ENCODE data around the gene CRYBG2.
A peak's percentile ranks its signal among the peaks of the same experiment; 100 is the strongest.

DNA sequence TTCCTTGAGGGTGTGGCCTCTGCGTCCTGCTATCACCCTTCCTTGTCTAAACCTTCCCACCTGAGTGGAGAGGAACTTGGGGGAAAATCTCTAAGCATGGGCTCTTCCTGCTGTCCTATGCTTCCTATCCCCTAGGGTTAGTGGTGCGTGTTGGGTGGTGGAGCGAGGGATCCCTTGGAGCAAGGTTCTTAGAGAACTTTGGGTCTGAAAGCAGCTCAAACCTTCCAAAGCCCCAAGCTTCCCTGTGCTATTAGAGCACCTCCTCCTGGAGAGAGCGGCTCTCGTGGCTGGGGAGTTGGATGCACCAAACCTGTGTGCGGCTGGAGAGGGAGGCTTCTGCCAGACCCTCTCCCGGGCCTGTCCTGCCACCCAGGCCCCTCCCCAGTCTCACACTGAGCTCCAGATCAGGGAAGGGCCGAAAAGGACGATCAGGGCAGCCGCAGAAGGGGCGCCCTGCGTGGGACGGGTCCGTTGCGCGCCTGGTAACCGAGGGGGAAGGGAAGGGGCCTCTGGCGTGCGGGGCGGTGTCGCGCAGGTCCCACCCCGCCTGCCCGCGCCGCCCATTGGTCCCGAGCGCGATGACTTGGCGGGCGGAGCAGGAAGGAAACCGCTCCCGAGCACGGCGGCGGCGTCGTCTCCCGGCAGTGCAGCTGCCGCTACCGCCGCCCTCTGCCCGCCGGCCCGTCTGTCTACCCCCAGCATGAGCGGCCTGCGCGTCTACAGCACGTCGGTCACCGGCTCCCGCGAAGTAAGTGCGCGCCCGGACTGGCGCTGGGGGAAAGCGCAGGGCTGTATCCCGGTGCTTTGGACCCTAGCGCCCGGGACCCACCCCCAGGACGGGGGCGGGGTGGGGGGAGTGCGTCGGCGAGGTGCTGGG lies 74.2 kb downstream of the CRYBG2 start, which contains the start of gene SH3BGRL3:
- TF ChIP-seq RAD21 (conservative IDR thresholded peaks at IDR 0.05): no peak
- TF ChIP-seq TAF1 (IDR thresholded peaks at IDR 0.05; ENCODE audit: low read depth): peak; percentile 69
- peak; percentile 76 for TF ChIP-seq CTCF (IDR thresholded peaks at IDR 0.05; ENCODE audit: poor library complexity, severe bottlenecking)

Data from neural cell (in vitro differentiated cells).